Measurements from ENCODE around the gene BACH1.

Gene BACH1

GRCh38 chr21:29315131-29315749, 16.5 kb downstream of the BACH1 start:
- no peak for DNase-seq (ENCODE audit: low read depth in 2 of 2)

GRCh38 chr21:29316029-29316742, 17.5 kb downstream of the BACH1 start:
- no peak for DNase-seq (ENCODE audit: low read depth in 2 of 2)

- DNase-seq (ENCODE audit: low read depth in 2 of 2), result no peak
Measured at GRCh38 chr21:29316806-29317205, 18.1 kb downstream of the BACH1 start.

GRCh38 chr21:29318354-29318753, 19.6 kb downstream of the BACH1 start:
- no peak for DNase-seq (ENCODE audit: low read depth in 2 of 2)

GRCh38 chr21:29320031-29320430, 21.3 kb downstream of the BACH1 start:
- DNase-seq (ENCODE audit: low read depth in 2 of 2), result no peak

GRCh38 chr21:29321217-29321616, 22.5 kb downstream of the BACH1 start:
- DNase-seq (ENCODE audit: low read depth in 2 of 2), result no peak

GRCh38 chr21:29321932-29322928, 23.5 kb downstream of the BACH1 start:
- DNase-seq (ENCODE audit: low read depth in 2 of 2), result no peak

GRCh38 chr21:29323189-29323588, 24.5 kb downstream of the BACH1 start:
- no peak for DNase-seq (ENCODE audit: low read depth in 2 of 2)

GRCh38 chr21:29326914-29327554, 28.3 kb downstream of the BACH1 start:
- DNase-seq (ENCODE audit: low read depth in 2 of 2), result no peak

GRCh38 chr21:29329406-29329805, 30.7 kb downstream of the BACH1 start:
- DNase-seq (ENCODE audit: low read depth in 2 of 2), result no peak

GRCh38 chr21:29330797-29331196, 32.1 kb downstream of the BACH1 start:
- no peak for DNase-seq (ENCODE audit: low read depth in 2 of 2)

GRCh38 chr21:29332461-29333362, 34.0 kb downstream of the BACH1 start:
- DNase-seq (ENCODE audit: low read depth in 2 of 2), result no peak

GRCh38 chr21:29333406-29333805, 34.7 kb downstream of the BACH1 start:
- no peak for DNase-seq (ENCODE audit: low read depth in 2 of 2)

GRCh38 chr21:29334717-29335428, 36.2 kb downstream of the BACH1 start:
- DNase-seq (ENCODE audit: low read depth in 2 of 2), result no peak

- no peak for DNase-seq (ENCODE audit: low read depth in 2 of 2)
Measured at GRCh38 chr21:29335720-29336119, 37.0 kb downstream of the BACH1 start.

- DNase-seq (ENCODE audit: low read depth in 2 of 2), result no peak
Measured at GRCh38 chr21:29338256-29338655, 39.5 kb downstream of the BACH1 start.

GRCh38 chr21:29340228-29340627, 41.5 kb downstream of the BACH1 start:
- no peak for DNase-seq (ENCODE audit: low read depth in 2 of 2)

GRCh38 chr21:29342363-29342957, 43.7 kb downstream of the BACH1 start:
- peak; percentile 68 to 79 for DNase-seq (ENCODE audit: low read depth in 2 of 2)

GRCh38 chr21:29343519-29343918, 44.8 kb downstream of the BACH1 start:
- no peak for DNase-seq (ENCODE audit: low read depth in 2 of 2)

- no peak for DNase-seq (ENCODE audit: low read depth in 2 of 2)
Measured at GRCh38 chr21:29346281-29346680, 47.6 kb downstream of the BACH1 start.
